Activated CD4-positive, alpha-beta T cell treated with anti-CD3 and anti-CD28 coated beads, Interleukin-2, amount 10 ng/mL, durations not matched to agents 7 days and 5 days (primary cell): ENCODE data around the gene GPR42. TPM values are rescaled to one million over a fixed set of nuclear protein-coding genes. Genes with fewer than 3 reads are reported as not detected.
"Not testable (repeated sequence)": the region's sequence is repeated elsewhere in the genome, so short reads cannot be mapped to it uniquely, and the experiment has no call there.

Experiments used
- CTCF ChIA-PET: fragments of 350-600 bp; sonication (Branson Sonifier 250); formaldehyde crosslinking; loops from one replicate; lab custom pipeline; 2021; ENCODE audit warnings: antibody characterized with exemption; lab: Charles Lee
- POLR2A ChIA-PET: fragments of 350-600 bp; sonication (Branson Sonifier 250); formaldehyde crosslinking; loops from one replicate; lab custom pipeline; 2021; ENCODE audit warnings: antibody characterized with exemption; lab: Charles Lee
- DNase-seq: peaks from one replicate; pipeline ENCODE4 v3.0.0-alpha.2; 2020
- H3K27ac Mint-ChIP-seq: one replicate; pipeline ENCODE4 v1.8.0; 2021; ENCODE audit warnings: mild to moderate bottlenecking, moderate library complexity, mixed read lengths
- H3K27me3 Mint-ChIP-seq: one replicate; pipeline ENCODE4 v1.8.0; 2021; ENCODE audit warnings: mixed read lengths
- H3K36me3 Mint-ChIP-seq: one replicate; pipeline ENCODE4 v1.8.0; 2021; ENCODE audit warnings: low read depth, mixed read lengths
- H3K4me1 Mint-ChIP-seq: one replicate; pipeline ENCODE4 v1.8.0; 2021; ENCODE audit warnings: mixed read lengths
- H3K4me3 Mint-ChIP-seq: one replicate; pipeline ENCODE4 v1.8.0; 2021; ENCODE audit warnings: mild to moderate bottlenecking, moderate library complexity, mixed read lengths
- H3K9me3 Mint-ChIP-seq: one replicate; pipeline ENCODE4 v1.8.0; 2021; ENCODE audit warnings: mixed read lengths
- total RNA-seq, 2 experiments: library from RNA; stranded (reverse); gene quantifications; one replicate each; pipeline ENCODE4 v1.2.3, GENCODE V29; 2021

Gene GPR42
- total RNA-seq, 2 experiments from 2014 or later, result not detected

DNA sequence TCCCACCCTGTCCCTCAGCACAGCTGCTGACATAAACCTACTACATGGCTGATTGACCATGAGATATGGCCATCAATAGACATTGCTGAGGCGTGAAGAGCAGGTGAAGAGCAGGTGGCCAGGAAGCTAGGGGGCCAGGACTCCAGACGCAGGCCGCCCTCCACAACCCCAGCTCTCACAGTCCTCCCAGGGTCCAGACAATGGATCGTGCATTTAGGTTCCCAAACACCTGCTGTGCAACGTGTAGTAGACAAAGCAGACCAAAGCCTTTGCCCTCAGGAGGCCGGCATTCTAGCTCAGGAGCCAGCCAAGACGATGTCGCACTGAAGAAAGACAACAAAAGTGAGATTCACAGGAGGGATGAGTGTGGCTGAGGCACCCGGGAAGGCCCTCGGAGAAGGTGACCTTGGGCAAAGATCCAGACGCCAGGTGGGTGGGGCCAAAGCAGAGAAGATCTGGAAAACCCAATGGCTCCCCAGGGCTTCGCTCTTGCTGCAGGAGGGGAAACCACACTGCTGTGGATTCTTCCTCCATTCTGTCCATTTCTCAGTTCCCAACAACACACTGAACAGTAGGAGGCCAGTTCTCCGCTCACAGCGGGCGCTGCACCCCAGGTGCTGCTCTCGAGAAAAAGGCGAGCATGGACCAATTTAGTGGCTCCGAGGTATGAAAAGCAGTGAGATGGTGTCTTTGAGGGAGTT, 21.8 kb upstream of the GPR42 start:
- Mint-ChIP-seq H3K4me3 (no peak overlapping the region), H3K9me3 (no peaks in the 10 kb centered on the region), H3K27ac (no peak overlapping the region), H3K36me3 (no peaks in the 10 kb centered on the region), H3K4me1 (peaks cover 42% of the 10 kb centered on the region), H3K27me3 (no peaks in the 10 kb centered on the region)
- POLR2A ChIA-PET, result no interaction called here
- CTCF ChIA-PET, result interaction anchor here (0.5 to 1.6 kb wide), 4 partner anchors 35 to 138 kb away, joined by 3 to 4 read pairs (median 4); no protein-coding TSS in a partner anchor
- DNase-seq, result no peak

DNA sequence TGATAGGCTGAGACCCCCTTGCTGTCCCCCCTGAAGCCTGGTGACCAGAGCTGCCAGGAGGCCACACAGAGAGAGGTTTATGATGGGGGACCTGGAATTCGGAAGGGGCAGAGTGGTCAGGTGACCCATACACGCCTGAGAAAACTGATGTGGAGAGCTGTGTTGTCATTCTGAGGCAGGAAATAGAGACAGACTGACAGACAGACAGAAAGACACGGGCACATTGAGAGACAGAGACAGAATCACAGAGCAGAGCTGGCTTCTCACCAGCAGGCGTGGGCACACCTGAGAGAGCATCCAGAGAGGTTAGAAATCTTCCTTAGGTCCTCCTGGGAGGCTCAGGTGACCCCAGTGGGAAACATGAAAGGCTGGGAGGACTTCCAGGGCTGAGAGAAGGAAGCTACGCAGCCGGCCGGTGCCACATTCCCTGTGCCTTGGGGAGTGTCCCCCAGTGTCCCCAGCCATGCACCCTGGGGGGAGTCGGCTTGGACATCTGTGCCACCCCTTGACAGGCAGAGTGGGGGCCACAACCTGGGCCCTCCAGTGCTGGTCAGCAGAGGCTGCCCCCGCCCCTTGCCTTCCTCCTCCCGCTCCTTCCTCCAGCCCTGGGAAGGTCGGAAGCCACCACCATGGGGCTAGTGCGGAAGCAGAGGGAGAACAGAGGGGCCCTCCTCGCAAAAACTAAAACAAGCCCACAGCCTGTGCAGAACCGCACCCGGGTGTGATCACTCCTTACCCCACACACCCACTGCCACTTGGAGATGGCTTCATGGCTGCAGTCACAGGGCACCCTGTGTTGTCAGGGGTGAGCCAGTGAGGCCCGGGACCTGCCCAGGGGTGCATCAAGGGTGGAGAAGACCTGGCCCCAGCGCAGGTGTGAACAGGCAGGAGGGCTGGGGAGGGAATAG, 21.0 kb upstream of the GPR42 start:
- H3K9me3 Mint-ChIP-seq, result no peaks in the 10 kb centered on the region
- CTCF ChIA-PET, result interaction anchor here (0.5 to 1.2 kb wide), 2 partner anchors 118 to 139 kb away, joined by 3 to 4 read pairs; no protein-coding TSS in a partner anchor
- POLR2A ChIA-PET, result no interaction called here
- H3K4me3 Mint-ChIP-seq, result no peak overlapping the region
- no peaks in the 10 kb centered on the region for H3K36me3 Mint-ChIP-seq
- DNase-seq, result no peak
- H3K4me1 Mint-ChIP-seq, result peaks cover 42% of the 10 kb centered on the region
- no peaks in the 10 kb centered on the region for H3K27me3 Mint-ChIP-seq
- no peak overlapping the region for H3K27ac Mint-ChIP-seq

DNA sequence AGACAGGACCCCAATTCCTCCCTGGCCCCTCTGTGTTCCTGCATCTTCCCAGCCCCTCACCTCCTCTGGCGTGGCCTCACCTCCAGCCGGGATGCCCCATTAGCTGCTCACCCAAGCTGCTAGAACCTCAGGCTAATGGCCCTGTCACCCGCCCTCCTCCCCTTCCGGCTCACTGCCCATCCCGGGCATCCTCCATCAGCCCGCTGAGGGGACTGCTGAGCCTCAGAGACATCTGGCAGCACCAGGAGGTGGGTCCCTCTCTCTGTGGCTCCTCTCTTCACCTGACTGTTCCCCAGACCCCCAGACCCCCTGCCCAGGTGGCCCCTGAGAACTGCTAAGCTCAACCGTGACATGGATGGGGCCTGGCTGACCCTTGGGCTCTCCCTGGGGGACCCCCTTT, 20.3 kb upstream of the GPR42 start:
- no peak for DNase-seq
- peaks cover 42% of the 10 kb centered on the region for H3K4me1 Mint-ChIP-seq
- H3K36me3 Mint-ChIP-seq, result no peaks in the 10 kb centered on the region
- no peak overlapping the region for H3K27ac Mint-ChIP-seq
- CTCF ChIA-PET, result no interaction called here
- no peaks in the 10 kb centered on the region for H3K27me3 Mint-ChIP-seq
- H3K9me3 Mint-ChIP-seq, result no peaks in the 10 kb centered on the region
- no peak overlapping the region for H3K4me3 Mint-ChIP-seq
- POLR2A ChIA-PET, result no interaction called here

DNA sequence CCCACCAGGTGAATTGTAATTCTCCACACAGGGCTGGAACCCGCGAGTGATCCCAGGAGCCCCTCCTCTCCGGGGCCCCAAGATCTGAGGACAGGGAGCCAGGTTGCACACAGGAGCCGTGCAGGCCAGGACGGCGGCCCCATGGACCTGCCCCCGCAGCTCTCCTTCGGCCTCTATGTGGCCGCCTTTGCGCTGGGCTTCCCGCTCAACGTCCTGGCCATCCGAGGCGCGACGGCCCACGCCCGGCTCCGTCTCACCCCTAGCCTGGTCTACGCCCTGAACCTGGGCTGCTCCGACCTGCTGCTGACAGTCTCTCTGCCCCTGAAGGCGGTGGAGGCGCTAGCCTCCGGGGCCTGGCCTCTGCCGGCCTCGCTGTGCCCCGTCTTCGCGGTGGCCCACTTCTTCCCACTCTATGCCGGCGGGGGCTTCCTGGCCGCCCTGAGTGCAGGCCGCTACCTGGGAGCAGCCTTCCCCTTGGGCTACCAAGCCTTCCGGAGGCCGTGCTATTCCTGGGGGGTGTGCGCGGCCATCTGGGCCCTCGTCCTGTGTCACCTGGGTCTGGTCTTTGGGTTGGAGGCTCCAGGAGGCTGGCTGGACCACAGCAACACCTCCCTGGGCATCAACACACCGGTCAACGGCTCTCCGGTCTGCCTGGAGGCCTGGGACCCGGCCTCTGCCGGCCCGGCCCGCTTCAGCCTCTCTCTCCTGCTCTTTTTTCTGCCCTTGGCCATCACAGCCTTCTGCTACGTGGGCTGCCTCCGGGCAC, 19.3 kb upstream of the GPR42 start:
- no peaks in the 10 kb centered on the region for H3K36me3 Mint-ChIP-seq
- no peak overlapping the region for H3K4me3 Mint-ChIP-seq
- H3K9me3 Mint-ChIP-seq, result no peaks in the 10 kb centered on the region
- POLR2A ChIA-PET, result no interaction called here
- CTCF ChIA-PET, result interaction anchor here (0.6 to 0.8 kb wide), 2 partner anchors 73 to 978 kb away, joined by 3 read pairs; no protein-coding TSS in a partner anchor
- no peaks in the 10 kb centered on the region for H3K27me3 Mint-ChIP-seq
- H3K4me1 Mint-ChIP-seq, result peaks cover 32% of the 10 kb centered on the region
- DNase-seq, result no peak
- peak overlapping the region; percentile 46 for H3K27ac Mint-ChIP-seq

DNA sequence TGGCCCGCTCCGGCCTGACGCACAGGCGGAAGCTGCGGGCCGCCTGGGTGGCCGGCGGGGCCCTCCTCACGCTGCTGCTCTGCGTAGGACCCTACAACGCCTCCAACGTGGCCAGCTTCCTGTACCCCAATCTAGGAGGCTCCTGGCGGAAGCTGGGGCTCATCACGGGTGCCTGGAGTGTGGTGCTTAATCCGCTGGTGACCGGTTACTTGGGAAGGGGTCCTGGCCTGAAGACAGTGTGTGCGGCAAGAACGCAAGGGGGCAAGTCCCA, 18.8 kb upstream of the GPR42 start:
- Mint-ChIP-seq H3K4me3 (no peak overlapping the region), H3K4me1 (peaks cover 27% of the 10 kb centered on the region), H3K27ac (no peak overlapping the region), H3K36me3 (no peaks in the 10 kb centered on the region), H3K27me3 (no peaks in the 10 kb centered on the region), H3K9me3 (no peaks in the 10 kb centered on the region)
- DNase-seq, result no peak
- POLR2A ChIA-PET, result no interaction called here
- CTCF ChIA-PET, result interaction anchor here (0.6 to 2.2 kb wide), 11 partner anchors 12 to 979 kb away, joined by 3 to 11 read pairs (median 3); no protein-coding TSS in a partner anchor

DNA sequence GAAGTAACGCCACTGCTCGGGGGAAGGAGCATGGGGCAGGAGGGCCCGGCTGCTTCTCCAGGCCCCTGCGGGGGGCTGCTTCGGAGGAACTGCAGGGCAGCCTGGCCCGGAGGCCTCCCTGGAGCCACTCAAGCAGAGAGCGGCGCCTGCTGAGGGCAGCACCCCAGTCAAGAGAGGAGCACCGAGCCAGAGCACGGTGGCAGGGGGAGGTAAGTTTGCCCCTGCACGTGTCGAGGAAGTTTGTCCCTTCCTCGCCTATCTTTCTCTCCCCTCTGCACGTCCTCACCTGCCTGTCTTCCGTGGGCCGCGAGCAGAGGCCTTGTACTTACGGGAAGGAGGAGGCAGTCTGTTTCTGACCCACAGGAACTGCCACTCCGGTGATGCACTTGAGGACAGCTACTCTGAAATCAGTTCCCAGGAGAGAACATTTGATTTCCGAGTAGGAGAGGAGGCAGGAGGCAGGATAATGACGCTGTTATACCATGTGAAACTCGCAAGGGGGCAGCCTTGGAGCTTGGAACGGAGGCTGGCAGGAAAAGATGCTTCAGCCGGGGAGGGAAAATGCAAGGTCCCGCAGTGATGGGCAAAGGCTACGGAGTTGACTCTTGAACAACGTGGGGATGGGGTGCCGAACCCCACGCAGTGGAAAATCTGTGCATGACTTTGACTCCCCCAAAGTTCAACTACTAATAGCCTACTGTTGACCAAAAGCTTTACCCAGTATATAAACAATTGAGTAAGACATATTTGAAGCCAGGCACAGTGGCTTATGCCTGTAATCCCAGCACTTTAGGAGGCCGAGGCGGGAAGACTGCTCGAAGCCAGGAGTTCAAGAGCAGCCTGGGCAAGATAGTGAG, 18.2 kb upstream of the GPR42 start:
- no peaks in the 10 kb centered on the region for H3K27me3 Mint-ChIP-seq
- H3K9me3 Mint-ChIP-seq, result no peaks in the 10 kb centered on the region
- POLR2A ChIA-PET, result no interaction called here
- H3K27ac Mint-ChIP-seq, result no peak overlapping the region
- peak; percentile 77 for DNase-seq
- no peak overlapping the region for H3K4me3 Mint-ChIP-seq
- peaks cover 21% of the 10 kb centered on the region for H3K4me1 Mint-ChIP-seq
- CTCF ChIA-PET, result interaction anchor here (0.5 to 2.2 kb wide), 27 partner anchors 11 to 578 kb away, joined by 3 to 11 read pairs (median 3); partner anchors contain the start of gene FXYD1
- H3K36me3 Mint-ChIP-seq, result no peaks in the 10 kb centered on the region

DNA sequence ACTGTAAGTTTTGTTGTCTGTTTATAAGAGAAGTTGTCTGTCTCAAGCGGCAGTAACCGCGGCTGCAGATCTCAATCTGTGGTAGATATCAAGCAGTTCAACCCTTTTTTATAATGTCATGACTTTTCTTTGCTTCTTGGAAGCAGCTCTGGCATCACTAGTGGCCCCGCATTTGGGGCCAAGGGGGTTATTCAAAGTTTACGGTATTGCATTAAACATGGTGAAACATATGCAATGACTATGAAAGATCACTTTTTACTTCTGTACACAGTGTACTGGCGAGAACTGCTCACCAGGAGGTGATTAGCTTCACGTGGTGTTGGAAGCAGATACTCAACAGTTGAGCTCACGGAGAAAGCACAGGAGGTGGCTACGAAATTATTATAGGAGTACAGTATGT, 17.2 kb upstream of the GPR42 start:
- Mint-ChIP-seq H3K4me3 (no peak overlapping the region), H3K36me3 (no peaks in the 10 kb centered on the region), H3K4me1 (peaks cover 20% of the 10 kb centered on the region), H3K27ac (no peak overlapping the region), H3K9me3 (no peaks in the 10 kb centered on the region), H3K27me3 (no peaks in the 10 kb centered on the region)
- ChIA-PET POLR2A (no interaction called here), CTCF (interaction anchor here (0.7 to 2.2 kb wide), 17 partner anchors 10 to 215 kb away, joined by 3 to 11 read pairs (median 4); partner anchors contain the start of gene FXYD1)
- no peak for DNase-seq

DNA sequence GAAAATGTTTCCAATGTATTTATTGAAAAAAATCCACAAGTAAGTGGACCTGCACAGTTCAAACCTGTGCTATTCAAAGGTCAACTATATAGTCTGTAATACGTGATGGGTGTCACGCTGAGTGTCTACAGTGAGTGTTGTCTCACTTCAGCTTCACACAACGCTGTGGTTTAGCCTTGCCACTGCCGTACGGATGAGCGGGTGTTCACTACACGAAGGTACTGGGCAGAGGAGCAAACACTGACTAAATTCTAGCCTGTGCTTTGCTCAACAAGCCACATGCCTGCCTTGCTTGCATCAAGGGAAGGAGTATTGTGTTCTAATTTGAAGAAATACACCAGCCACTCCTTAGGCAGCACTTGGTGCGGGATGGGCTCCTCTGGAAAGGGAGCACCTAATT, 16.0 kb upstream of the GPR42 start:
- Mint-ChIP-seq H3K36me3 (no peaks in the 10 kb centered on the region), H3K27me3 (no peaks in the 10 kb centered on the region), H3K9me3 (no peaks in the 10 kb centered on the region), H3K27ac (no peak overlapping the region), H3K4me3 (no peak overlapping the region), H3K4me1 (peaks cover 13% of the 10 kb centered on the region)
- ChIA-PET CTCF (no interaction called here), POLR2A (no interaction called here)
- DNase-seq, result no peak

DNA sequence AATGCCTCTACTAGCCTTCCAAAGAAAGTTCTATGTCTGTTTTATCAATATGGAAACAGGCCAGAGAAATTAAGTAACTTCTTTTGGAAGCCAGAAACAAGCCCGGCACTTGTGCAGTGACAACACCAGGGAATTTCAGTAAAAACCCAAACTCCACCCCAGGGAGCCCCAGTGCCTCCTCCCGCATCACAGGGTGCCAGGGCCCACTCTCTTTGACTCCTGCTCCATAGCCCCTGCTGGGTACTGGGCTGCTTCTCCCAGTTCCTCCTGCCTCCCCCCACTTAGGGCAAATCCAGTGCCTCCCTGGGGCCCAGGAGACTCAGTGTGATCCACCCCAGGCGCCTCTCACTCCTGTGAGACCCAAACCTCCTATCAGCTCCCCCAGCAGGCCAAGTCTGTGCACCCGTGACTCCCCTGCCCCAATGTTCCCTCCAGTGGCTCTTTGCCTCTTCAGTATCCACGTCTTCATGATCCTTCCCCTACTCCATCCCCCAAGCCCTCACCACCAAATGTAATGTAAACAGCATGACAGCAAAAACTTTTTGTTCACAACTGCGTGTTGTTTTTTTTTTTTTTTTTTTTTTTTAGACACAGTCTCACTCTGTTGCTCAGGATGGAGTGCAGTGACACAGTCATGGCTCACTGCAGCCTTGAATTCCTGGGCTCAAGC, 14.9 kb upstream of the GPR42 start:
- Mint-ChIP-seq H3K36me3 (no peaks in the 10 kb centered on the region), H3K9me3 (no peaks in the 10 kb centered on the region), H3K27ac (no peak overlapping the region), H3K4me1 (peaks cover 13% of the 10 kb centered on the region), H3K27me3 (no peaks in the 10 kb centered on the region), H3K4me3 (no peak overlapping the region)
- DNase-seq, result no peak
- POLR2A ChIA-PET, result no interaction called here
- CTCF ChIA-PET, result interaction anchor here (0.6 to 0.7 kb wide), 3 partner anchors 9 to 183 kb away, joined by 3 to 5 read pairs (median 3); no protein-coding TSS in a partner anchor

DNA sequence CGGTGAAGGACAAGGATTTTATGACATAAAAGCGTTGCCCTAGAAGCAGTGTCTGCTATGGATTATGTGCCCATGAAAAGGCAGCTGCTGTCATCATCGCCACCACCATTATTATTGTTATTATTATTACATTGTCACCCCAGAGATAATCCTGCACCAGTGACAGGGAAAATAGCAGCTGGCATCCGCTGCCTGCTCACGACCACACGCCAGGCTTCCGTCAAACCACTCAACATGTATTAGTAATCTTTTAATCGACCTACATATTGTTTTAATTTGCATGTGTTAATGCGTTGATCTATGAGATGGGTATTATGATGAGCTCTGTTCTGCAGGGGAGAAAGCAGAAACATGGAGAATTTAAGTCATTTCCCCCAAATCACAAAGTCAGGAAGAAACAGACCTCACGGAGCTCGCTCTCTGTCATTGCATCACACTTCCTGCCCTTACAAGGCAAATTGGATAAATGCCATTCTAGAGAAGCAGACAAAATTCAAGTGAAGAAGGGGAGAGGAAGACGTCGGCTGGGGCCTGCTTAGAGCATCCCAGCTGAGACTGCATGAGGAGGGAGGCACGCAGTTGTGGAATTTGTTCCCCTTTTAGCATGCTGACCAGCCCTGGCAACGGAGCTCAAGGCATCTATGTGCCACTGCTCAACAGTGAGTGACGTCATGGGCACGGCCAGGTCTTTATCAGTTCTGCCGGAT, 12.8 kb upstream of the GPR42 start, which contains the start of gene FFAR3:
FFAR3 (plus strand) TSS at position 594 of the 707 bp plus-strand sequence. CDS start 431 bp downstream, outside the sequence.
- Mint-ChIP-seq H3K36me3 (no peaks in the 10 kb centered on the region), H3K4me3 (no peak within 1 kb of the TSS), H3K9me3 (no peaks in the 10 kb centered on the region), H3K4me1 (peaks cover 8% of the 10 kb centered on the region), H3K27me3 (no peaks in the 10 kb centered on the region), H3K27ac (no peak within 1 kb of the TSS)
- DNase-seq, result no peak
- ChIA-PET CTCF (interaction anchor here (0.8 to 1.6 kb wide), 3 partner anchors 25 to 138 kb away, joined by 3 read pairs; no protein-coding TSS in a partner anchor), POLR2A (no interaction called here)

DNA sequence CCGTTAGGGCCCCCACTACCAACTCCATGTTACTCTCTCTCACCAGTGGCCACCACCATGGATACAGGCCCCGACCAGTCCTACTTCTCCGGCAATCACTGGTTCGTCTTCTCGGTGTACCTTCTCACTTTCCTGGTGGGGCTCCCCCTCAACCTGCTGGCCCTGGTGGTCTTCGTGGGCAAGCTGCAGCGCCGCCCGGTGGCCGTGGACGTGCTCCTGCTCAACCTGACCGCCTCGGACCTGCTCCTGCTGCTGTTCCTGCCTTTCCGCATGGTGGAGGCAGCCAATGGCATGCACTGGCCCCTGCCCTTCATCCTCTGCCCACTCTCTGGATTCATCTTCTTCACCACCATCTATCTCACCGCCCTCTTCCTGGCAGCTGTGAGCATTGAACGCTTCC, 12.0 kb upstream of the GPR42 start:
- H3K9me3 Mint-ChIP-seq, H3K4me1 Mint-ChIP-seq, CTCF ChIA-PET, POLR2A ChIA-PET, H3K4me3 Mint-ChIP-seq, H3K27me3 Mint-ChIP-seq, H3K27ac Mint-ChIP-seq, DNase-seq, H3K36me3 Mint-ChIP-seq: not testable (repeated sequence)
